IMR-90 (cell line): ENCODE data around the gene RING1.

Source experiments
- CTCF ChIP-seq: conservative IDR thresholded peaks from 2 replicates; pipeline ENCODE4 v1.5.1; 2012; ENCODE audit warnings: mild to moderate bottlenecking, low read depth, low read length, improper control_type of control experiment
- MXI1 ChIP-seq: IDR thresholded peaks from 2 replicates; pipeline ENCODE4 v1.6.1; 2012; ENCODE audit warnings: low read depth, mild to moderate bottlenecking, low read length, moderate library complexity, borderline replicate concordance
- RAD21 ChIP-seq: IDR thresholded peaks from 2 replicates; pipeline ENCODE4 v1.6.1; 2012; ENCODE audit warnings: low read length, improper control_type of control experiment
- RFX5 ChIP-seq: IDR thresholded peaks from 2 replicates; pipeline ENCODE4 v1.8.0; 2012; ENCODE audit warnings: low read depth, mild to moderate bottlenecking, low read length, moderate library complexity

- no peak for TF ChIP-seq CTCF
- TF ChIP-seq RAD21 = no peak
- no peak for TF ChIP-seq MXI1
- TF ChIP-seq RFX5 = no peak
Observed at GRCh38 chr6:33183071-33183683, 25.1 kb upstream of the RING1 start.
